Activated gamma-delta T cell treated with Interleukin-2 at 50 U/mL for 16 hours (primary cell): ENCODE measurements around the gene AOPEP.

Experiments used
- DNase-seq: peaks from one replicate; pipeline ENCODE4 v3.0.0-alpha.2; 2020

AOPEP gene

DNA sequence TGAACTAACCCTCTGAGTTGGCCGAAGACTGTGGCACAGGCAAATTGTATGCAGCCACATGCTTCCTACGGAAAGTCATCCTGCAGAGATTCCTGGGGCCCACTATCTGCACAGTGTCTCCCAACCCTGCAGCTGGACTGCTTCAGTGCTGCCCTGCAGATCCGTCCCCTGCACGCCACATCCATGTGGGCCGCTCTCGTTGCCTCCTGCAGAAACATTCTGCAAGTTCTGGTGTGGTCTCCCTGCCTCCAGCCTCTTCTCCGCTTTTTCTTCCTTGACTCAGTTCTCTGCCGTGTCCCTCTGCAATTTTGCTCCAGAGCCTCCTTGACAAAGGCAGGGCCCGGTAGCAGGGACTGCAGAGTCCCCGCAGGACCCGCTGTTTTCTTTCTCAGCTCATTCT, 249.0 kb downstream of the AOPEP start:
- DNase-seq: no peak

DNA sequence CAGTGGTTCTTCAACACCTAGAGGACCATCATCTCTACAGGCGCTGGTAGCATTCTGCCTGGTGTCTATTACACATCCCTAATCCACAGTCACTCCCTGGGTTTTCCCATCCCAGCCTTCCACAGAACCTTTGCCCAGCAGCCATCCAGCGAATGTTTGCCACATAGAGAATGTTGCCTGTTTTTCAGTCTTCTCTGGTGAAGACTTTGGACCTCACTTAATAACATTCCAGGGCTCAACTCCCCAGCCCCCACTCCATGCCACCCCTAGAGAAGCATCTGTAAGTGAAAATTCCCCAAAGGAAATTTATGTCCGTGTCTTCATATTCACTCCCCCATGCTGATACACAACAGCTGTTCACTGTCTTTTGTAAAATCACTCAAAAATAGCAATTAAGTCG, 249.6 kb downstream of the AOPEP start:
- no peak for DNase-seq

DNA sequence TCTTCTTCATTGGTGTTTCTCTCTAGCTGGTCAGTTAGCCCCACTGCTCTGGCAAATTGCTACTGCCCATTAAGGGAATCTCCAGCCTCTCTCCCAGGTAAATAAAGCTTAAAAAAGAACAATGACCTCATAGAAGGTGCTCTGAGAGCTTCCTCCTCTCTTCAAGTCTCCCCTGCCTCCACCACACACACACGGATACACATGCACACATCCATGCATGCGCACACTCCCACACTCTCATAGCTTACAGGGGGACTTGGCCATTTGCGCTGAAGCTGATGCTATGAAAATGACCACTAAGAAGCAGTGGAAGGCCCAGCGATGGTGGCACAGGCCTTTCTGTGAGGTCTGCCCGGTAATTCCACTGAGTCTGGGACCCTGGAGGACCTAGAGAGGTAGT, 250.9 kb downstream of the AOPEP start:
- DNase-seq: no peak

DNA sequence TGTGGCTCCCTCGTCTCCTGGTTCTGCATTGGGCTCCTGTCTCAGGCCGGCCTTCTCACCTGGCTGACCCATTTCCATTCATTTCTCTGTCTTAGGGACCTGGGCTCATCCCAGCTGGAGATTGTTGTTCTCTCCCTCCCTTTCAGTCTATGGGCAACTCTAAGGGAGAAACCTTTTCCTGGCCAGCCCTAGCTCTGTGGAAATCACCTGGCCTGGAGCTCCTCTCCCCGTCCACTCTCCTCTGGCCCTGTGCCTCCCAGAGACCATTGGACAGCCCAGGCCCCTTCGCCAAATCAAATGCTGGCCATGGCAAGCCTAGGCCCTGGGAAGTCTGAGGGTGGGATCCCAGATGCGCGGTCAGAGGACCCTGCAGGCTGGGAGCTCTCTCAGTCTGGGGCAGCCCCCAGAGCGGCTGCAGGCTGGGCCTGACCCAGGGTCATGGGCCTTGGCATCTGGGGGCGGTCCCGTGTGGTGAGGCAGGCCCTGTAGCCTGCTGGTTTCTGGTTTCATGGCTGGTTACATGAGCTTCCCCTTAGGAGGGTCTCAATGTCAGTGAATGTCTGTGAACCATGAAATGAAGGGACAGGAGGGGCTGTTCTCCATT, 253.5 kb downstream of the AOPEP start:
- no peak for DNase-seq

DNA sequence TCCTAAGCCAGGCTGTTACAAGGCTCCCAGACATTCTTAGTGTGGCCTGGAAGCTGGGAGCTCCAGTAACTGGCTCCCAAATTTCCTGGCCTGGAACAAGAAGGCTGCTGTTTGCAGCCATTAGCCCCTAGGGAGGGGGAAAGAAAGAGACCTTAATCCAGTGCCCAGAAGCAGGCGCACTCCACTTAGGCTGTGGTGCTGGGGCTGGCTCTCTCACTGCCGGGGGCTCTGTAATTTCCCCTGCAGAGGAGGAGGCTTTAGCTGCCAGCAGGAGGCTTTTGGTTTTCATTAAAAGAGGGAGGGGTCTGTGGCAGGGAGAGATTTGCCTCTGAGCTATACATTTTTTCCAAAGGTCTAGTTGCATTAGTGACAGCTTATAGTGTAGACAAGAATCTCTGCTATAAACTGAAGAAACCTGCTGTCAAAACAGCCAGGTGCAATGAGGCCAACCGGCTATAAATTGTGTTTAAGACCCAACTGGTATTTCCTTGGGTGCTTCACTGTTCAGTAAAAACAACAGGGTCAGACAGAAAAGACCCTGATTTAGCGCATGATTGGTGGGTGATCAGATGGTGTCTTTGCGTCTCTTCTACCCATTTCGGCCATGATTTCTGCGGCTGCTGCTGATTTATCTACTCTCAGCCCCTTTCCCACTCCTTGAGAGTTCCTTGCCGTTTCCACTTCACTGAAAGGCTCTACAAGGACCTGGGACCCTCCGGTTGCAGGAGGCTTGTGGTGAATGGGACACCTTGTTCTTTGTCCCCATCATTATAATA, 254.6 kb downstream of the AOPEP start:
- DNase-seq: no peak

DNA sequence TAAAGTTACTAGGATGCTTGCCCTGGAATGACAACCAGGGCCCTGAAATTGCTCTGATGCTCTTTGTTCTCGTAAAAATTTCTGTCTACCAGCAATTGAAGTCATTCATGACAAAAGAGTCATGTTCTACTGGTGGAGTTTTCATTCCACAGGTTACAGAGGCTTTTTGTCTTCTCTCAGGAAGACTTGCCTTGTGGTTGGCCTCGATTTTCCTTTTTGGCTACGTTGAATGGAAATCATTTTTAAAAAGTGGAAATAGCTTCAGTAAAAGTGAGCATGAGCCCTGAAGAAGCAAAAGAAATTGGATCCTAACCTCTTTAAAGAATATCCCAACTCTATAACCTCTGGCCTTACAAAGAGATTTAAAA, 255.2 kb downstream of the AOPEP start:
- DNase-seq: no peak

DNA sequence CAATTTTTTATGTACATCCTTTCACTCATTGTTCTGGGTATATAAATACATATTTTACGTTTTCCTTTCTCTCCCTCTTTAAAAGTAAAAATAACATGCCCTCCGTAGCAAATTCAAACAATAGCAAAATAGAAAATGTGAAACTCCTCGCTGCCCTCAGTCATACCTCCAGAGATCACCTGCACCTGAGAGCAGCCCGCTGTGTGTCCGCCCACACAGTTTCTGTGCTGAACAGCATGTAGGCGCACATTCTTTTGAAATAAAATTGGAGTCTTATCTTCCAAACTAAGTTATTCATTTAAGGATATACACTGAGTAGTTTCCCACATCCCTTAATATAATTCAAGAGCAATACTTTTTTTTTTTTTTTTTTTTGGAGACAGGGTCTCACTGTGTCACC, 255.7 kb downstream of the AOPEP start:
- DNase-seq: no peak

DNA sequence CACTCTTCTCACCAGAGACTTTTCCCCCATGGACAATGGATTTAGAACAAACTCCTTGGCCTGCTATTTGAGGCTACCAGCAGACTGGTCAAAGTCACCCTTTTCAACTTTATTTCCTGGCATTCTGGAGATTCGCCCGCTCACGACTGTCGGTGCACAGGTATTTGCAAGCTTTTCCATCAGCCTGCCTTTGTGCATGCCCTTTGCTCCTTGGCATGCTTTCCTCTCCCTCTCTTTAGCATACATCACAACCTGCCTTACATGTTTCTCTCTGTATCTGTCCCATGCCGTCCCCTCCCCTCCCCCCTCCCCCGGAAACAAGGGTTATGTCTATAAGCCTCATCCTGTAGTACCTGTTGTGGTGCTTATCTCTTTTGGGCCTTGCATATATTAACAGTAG, 257.1 kb downstream of the AOPEP start:
- no peak for DNase-seq

DNA sequence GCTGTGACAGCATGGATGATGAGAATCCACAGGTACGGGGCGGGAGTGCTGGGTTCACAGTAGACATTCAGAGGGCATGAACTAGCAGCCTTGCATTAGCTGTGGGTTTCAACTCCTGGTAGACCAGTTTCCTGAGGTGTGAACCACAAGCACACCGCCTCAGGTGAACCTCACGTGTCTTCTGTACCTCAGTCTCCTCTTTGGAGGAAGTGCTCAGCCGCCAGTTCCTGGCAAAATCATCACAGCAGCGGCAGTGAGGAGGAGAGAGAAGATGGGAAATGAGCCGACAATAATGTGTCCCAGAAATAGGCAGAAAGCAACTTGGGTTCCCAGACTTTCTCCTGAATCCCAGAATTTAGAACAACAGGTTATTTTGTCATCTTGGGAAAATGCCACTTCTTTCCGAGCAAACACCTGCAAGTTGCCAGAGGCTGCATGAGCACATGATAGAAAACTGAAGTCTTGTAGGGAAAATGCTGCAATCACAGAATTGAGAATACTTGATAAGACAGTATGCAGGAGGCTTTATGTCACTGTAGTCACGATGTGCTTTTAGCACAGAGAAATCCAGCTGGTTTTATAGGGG, 258.5 kb downstream of the AOPEP start:
- DNase-seq: no peak

DNA sequence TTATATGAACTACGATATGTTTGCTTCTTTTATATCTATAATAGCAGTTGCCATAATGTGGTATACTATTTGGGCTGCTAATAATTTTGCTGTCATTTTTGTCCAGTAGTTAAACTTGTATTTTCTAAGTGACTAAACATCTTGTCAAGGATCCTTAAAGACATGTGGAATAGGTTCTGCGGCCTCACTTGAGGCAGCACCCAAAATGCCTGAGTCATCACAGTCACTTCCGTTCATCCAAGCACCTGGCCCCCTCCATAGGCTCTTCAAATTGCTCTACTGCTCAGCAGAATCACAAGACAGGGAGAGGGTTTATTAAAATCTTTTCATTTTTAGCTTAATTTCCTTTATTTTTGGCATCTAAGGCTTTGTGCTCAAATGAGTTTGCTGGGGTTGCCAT, 259.1 kb downstream of the AOPEP start:
- DNase-seq: no peak

DNA sequence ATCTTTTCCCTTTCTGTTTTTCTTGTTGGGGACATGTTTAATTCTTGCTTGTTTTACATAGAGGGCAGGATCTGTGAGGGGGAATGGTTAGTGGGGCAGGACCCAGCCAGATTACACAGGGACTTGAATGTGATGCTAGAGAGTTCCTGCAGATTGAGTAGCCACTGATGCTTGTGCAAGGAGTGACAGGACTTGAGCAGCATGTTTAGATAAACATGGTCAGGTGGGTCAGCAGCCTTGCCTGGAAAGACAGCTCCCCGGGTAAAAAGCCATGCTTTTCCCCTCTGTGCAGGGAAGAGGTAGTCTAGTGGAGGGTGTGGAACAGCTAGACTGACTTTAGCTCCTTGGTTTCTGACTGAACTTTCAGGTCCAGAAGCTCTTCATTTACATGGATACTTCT, 261.2 kb downstream of the AOPEP start:
- DNase-seq: no peak

DNA sequence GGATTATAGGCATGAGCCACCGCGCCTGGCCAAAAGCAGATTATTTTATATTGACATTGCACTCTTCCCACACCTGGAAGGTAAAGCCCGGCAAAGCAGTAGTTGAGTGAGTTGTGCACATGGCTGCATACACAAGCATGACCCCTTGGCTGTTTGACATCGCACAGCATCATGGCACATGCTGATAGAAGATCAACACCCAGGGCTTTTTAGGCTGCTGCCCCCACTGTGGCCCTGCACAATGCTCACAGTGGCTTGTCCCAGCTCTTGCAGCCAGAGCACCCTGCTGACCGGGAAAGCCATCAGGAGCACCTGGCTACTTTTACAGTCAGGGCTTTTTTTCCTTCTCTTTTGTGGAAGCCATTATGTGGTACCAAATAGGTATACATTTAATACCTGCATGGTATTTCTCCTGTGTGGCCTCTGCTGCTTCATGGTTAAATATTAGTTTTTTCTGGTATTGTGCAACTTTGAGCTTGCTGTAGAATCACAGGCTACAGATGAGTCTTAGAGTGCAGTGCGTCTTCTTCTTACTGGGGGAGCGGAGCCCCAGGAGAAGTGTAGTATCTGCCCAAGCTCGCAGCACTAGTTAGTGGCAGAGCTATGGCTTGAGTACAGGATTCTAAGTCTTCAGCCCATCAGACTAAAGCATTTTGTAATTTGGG, 264.5 kb downstream of the AOPEP start:
- DNase-seq: no peak

DNA sequence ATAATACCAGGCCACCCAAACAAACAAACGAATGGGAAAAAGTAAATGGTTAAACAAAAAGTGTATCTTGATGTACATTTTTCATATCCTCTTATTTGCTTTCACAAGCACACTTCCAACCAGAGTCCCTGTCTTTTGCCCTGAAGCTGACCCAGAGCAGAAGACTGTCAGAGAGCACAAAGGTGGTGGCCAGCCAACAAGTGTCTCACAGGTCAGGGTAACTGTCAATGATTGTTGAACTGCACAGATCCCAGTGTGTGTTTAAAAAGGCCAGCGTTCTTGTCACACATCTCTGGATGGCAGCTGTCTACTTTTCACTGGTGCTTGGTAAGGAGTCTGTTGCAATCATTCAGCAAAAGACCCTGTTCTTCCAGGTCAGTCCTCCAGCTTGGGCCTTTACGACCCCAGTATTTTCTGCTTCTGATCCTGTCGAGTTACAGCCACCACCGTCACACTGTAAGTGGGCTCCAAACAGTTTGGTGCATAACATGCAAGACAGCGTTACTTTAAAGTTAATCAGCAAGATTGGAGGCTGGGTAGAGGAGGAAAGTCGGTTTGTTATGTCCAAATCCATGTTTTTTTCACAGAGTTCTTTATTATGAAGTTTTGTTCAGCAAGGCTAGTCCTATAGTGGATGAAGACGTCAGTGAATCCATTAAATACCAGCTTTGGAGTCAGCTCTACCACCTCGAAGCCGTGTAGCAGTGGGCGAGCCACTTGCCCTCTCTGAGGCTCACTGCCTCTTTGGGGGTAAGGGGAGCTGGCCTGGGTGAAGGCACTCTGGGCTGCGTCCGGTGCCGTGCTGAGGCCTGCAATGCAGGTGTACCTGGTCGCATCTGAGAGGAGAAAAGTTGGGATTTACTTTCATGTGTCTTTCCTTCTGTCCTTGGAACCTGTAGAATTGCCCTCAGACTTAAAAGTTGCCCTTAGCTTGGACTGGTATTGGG, 265.7 kb downstream of the AOPEP start:
- DNase-seq: no peak

DNA sequence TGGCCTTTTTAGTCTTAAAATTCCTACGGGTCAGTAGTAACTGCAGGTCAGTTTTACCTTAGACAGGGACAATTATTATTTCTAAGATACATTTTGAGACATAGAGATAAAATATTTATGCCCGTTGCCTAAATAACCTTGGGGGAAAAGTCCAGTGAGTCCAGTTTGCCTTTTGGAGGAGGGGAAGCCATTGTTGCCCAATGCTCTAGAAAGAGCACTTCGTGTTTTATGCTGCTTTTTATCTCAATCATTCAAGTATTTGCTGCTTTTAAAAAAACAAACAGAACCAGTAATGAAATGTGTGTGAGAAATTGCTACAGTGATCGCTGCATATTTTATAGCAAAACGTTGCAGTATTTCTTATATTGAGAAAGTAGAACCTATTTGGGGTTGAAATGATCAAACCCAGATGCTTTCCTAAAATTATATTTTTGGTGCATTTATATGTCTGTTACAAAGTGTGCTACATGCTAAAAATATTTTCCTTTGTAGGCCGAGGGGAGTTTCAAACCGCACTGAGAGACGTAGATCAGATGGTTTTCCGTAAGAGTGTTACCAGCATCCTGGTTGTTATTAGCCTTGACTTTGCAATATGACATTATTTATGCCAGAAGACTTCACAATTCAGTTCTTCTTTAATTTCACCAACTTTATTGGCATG, 266.8 kb downstream of the AOPEP start:
- no peak for DNase-seq

DNA sequence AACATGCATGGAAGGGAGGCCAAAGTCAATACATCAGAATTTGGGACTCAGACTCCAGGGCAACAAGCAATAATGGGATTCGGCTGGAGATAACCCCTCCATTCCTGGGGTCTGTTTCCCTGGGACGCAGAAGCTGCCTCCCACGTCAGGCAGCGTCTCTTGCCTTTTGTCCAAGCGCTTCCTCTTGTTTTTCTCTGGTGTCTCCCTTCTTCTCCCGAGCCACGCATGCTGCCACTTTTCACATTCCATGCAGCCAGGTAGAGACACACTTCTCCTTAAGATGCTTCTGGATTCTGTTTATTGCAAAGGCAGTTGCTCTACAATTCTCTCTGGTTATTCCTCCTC, 267.3 kb downstream of the AOPEP start:
- DNase-seq: no peak

DNA sequence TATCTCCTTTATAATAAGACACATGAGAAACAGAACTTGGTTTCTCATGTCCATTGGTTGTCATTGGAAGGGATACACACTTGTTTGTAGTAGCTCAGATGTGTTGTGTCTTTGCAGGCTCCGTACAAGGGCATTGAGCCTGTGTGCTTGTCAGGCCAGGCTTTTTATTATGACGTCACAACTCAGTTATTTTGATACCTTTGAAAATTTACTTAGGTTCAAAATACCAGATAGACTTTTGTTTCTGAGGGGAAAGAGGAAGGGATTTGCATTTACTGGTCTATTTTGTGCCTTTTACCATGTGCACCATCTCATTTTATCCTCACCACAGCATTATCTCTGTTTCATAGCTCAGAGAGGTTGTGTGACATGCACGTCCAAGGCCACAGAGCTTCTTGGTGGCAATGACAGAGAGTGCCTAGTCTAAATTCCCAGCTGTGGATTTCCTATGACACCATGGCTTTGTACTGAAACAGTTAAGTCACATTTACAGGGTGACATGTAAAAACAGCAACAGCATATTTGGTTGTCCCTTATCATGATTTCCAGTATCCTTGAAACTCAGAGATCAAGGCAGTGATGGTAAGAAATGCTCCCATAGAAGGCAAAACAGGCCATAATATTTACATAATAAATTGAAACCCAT, 268.7 kb downstream of the AOPEP start:
- DNase-seq: no peak

DNA sequence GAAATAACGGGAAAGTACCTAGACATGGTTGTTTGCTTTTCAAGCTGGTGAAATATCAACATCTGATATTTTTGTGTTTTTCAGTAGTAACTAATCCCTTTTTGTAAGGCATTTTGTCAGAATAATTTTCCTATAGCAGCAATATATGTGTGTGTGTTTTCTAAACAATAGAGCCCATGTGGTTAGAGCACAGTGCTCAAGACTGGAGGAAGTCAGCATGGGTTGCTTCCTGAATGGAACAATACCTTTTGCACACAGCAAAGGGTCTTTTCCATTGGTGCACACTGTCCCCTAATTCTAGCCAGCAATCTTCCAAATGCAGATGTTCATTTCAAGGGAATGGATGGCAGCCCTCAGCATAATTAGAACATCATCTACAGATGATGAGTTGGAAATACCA, 270.1 kb downstream of the AOPEP start:
- DNase-seq: no peak

DNA sequence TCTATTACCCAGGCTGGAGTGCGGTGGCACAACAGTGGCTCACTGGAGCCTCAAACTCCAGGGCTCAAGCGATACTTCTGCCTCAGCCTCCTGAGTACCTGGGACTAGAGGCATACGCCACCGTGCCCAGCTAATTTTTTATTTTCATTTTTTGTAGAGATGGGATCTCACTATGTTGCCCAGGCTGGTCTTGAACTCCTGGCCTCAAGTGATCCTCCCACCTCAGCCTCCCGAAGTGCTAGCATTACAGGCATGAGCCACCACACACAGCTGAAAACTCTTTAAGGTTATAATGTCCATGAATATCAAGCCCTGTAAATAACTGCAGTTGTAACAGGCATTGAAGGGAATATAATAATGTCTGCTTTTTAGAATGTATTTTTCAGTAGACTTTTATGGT, 271.2 kb downstream of the AOPEP start:
- DNase-seq: no peak

DNA sequence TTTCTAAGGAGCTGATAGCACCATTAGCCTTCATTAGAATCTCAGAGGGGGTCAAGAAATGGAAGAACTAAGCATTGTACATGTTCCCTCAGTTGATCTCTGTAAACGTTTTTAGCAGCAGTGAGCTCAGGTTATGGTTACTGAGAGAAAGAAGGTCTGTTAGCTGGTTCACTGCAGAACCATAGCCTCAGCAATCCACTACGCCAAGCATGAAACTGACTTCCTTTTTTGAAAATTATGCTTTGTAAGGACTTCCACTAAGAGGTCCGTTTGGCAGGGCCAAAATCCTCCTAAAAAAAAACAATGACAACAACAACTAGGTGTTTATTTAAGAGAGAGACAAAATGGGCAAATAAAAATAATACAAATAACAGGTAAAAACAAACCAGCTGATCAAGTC, 273.3 kb downstream of the AOPEP start:
- no peak for DNase-seq

DNA sequence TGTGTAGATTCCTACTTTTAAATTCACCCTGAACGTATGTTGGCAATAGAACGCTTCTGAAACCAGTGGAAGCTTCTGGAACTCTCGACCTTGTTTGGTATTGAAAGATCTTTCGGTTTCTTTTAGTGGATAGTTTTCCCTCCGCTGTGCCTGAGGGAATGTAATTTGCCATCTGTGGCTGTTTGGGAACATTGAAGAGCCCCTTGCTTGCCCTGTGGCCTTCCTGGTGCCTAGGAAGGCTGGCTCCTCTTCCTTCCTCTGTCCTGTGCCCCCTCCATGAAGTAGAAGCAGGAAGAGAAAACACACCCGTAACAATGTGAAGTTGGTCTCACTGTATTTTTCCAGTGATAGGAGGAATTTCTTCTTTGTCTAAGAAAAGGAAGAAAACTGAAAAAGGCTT, 274.3 kb downstream of the AOPEP start:
- no peak for DNase-seq

DNA sequence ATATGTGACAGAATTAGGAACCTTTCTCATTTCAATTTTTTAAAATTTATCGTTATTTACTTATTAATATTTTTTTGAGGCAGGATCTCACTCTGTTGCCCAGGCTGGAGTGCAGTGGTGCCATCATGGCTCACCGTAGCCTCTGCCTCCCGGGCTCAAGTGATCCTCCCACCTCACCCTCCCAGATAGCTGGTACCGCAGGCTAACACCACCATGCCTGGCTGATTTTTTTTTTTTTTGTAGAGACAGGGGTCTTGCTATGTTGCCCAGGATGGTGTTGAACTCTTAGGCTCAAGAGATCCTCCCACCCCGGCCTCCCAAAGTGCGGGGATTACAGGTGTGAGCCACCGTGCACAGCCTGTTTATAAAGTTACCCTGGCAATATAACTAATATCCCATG, 275.2 kb downstream of the AOPEP start:
- DNase-seq: no peak
